NOMO-1 treated with dmso at 0.1 percent for 144 hours (cell line): ENCODE measurements around the gene PPP2R5C.

ENCODE experiments used
- DNase-seq: peaks from one replicate; lab custom pipeline; 2025; ENCODE audit not compliant: unreplicated experiment; lab: John Stamatoyannopoulos, UW

Gene PPP2R5C

DNA sequence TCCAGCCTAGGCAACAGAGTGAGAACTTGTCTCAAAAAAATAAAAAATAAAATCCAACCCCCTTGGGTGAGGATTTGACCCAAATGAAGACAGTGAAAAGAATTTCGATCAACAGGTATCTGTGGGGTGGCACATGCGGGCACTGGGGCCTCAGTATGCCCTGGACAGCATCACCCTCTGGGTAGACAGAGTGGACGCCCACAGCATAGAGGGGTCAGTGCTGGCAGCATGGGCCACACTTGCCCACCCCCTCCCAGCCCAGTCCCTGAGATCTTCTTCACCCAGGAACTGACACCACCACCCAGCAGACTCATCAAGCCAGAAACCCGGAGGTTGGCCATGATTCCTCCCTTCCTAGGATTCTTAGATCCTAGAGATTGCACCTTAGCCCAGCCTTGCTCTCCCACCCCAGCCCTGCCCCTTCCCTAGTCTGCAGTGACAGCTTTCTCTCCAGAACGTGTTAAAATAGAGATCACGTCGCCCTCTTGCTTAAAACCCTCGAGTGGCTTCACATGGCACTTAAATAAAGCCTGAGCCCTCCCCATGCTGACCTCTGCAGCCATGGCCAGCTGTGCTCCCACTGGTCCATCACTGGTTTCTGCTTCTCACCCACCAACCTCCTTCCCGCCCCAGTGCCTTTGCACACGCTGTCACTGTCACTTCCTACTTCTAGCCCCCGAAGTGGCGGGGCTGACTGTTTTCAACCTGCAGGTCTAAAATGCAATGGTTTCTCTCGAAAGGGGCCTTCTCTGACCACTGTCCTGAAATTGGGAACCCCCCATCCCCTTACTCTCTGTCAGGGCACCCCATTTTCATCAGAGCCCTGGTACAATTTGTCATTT lies 176.6 kb downstream of the PPP2R5C start:
- DNase-seq, result no peak

DNA sequence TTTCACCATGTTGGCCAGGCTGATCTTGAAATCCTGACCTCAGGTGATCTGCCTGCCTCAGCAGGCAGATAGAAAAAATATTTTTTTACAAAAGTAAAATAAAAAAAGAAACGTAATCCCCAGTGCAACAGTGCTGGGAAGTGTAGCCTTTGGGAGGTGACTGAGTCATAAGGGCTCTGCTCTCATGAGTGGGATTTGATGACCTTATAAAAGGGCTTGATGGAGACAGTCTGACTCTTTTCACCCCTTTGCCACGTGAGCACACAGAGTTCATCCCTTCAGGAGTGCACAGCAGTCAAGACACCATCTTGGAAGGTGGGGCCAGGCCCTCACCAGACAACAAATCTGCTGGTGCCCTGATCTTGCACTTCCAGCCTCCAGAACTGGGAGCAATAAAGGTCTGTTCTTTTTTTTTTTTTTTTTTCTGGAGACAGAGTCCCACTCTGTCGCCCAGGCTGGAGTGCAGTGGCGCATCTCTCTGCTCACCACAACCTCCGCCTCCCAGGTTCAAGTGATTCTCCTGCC lies 178.2 kb downstream of the PPP2R5C start:
- no peak for DNase-seq

GRCh38 chr14:101944451-101944850 lies 182.9 kb downstream of the PPP2R5C start:
- DNase-seq, result no peak

- no peak for DNase-seq
Measured at GRCh38 chr14:101945171-101945570, 183.7 kb downstream of the PPP2R5C start.

- no peak for DNase-seq
Measured at GRCh38 chr14:101947577-101947903, 186.0 kb downstream of the PPP2R5C start.

DNA sequence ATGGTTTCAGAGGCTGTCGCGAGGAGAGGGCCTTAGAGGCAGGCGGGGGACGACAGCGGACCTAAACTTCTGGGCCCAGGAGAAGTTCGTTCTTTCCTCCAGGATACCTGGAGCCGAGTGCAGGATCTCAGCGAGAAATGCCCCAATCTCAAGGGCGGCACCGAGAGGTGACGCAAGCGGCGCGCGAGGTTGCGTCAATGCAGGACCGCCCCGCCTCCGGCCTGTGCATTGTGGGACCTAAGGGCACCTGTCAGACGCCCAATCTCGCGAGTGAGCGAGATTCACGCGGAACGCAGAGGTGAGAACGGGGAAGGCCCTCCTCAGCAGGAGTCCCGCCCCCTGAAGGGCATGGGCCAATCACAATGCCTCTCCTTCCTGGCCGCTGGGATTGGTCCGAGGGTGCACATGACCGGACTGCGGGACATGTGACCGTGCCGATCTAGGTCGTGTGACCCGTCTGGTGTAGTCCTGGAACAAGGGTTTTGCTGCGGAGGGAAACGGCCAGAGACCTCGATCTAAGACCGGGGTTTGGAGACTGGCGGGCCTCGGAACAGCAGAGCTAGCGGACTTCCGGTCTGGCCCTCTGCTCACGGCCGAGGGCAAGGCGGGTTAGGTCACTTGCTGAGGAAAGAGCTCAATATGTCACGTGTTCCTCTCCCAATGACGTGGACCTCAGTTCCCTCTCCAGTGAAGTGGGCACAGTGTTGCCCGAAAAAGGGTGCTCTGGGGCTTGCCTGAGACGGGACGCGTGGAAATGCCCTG lies 186.6 kb downstream of the PPP2R5C start:
- DNase-seq, result peak; percentile 99

DNA sequence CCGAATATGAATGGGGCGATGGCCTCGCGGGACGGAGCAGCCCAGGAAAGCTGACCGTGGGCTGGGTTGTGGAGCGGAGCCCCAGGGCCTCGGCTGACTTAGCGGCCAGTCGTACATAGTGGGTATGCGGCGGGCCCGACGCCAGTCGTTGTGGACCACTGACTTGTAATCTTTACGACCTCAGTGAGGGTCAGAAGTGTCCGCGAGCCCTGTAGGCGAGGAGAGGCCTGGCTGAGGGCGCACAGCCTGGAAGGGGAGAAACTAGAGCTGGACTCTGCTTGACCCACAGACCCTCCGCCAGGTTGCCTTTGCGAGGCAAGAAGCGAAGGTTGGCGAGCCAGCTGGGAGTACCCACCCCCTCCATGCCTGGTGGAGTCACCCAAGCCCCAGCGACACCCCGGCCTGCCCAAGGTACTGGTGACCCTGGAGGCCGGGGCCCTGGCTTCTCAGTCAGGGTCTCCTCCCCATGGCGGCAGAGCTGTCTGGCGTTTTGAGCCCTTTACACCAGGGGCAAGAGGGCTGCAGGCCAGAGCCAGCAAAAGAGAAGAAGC lies 187.2 kb downstream of the PPP2R5C start:
- no peak for DNase-seq

DNA sequence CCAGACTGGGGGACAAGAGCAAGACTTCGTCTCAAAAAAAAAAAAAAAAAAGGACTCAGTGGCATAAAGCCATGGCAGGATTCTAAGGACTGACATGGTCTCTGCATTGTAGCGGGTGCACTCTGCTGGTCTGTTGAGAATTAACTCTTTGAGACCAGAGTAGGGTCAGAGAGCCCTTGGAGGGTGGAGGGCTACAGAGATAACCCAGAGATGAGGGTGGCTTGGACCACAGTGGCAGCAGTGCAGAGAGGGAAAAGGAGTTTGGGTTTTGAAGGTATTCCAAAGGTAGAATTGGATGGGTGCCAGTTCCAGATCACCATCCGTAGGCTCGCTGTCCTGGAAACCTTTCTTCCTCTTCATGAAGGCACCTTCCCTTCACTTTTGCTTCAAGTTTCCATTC lies 188.6 kb downstream of the PPP2R5C start:
- no peak for DNase-seq

DNA sequence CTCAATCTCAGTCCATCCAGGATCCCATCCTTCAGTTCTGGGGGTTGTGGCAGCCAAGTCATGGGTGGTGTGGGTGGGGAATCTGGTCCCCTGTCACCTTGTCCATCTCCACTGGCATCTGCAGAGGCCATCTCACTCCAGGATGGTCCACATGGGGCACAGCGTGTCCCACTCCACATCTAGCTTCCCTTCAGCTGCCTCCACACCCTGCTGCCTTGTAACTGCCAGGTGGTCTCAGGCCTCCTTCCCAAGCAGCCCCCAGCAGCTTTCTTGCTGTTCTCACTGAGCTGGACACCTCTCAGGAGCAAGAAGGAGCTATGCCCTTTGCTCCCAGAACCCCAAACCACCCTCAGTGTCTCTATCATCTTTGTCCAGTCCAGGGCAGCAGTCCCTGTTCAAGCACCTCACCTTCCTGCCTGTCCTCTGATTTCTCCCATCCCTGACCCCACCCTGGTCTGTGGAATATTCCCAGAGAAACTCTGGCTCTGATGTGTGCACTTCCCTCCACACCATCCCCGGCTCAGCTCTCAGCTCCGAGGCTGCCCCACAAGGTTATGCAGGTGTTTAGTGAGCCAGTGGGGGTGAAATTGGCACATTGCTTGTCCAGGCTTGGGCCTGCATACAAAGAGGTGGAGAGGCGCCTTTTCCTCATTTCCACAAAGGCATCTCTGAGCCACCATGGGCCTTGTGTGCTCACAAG lies 189.2 kb downstream of the PPP2R5C start:
- no peak for DNase-seq

DNA sequence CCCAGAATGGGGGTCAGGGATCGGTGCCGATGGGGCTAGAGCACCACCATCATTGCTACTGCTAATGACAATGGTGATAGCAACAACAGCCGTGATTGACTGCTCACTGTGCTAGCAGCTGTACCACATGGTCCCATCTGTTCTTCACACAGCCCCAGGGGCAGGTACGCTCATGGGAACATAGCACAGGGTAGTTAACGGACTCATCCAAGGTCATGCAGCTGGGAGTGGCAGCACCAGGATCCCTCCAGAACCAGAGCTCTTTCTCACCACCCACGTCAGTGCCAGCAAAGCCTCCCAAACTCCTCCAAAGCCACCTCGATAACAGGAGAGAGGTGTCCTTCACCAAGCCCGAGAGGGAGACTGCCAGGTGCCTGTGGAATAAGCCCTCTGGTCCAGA lies 191.6 kb downstream of the PPP2R5C start:
- no peak for DNase-seq

GRCh38 chr14:101954501-101954900 lies 193.0 kb downstream of the PPP2R5C start:
- no peak for DNase-seq

GRCh38 chr14:101955695-101956161 lies 194.2 kb downstream of the PPP2R5C start:
- no peak for DNase-seq

DNA sequence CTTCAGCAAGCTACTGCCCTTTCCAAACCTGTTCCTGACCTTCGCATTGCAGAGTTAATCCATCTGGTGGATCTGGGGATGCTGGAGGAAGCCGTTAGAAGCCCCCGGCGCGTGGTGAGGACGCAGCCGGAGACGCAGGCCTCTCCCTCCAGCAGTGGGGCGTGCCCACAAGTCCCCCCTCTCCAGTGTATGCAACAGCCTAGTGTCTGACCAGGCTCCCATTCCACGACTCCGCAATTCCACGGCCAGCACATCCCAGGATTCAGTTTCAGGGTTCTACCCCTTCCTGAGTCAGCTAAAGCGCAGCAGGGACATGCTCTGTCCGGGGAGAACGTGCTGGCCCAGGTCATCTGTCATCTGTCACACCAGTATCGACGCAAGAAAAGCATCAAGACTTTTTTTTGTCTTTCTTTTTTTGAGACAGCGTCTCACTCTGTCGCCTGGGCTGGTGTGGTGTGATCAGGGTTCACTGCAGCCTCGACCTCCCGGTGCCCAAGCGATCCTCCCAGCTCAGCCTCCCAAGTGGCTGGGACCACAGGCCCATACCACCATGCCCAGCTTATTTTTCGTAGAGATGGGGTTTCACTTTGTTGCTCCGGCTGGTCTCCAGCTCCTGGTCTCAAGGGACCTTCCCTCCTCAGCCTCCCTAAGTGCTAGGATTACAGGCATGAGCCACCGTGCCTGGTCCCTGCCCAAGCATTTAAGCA lies 194.8 kb downstream of the PPP2R5C start:
- DNase-seq, result no peak

- DNase-seq, result no peak
Measured at GRCh38 chr14:101957406-101958234, 196.1 kb downstream of the PPP2R5C start.

DNA sequence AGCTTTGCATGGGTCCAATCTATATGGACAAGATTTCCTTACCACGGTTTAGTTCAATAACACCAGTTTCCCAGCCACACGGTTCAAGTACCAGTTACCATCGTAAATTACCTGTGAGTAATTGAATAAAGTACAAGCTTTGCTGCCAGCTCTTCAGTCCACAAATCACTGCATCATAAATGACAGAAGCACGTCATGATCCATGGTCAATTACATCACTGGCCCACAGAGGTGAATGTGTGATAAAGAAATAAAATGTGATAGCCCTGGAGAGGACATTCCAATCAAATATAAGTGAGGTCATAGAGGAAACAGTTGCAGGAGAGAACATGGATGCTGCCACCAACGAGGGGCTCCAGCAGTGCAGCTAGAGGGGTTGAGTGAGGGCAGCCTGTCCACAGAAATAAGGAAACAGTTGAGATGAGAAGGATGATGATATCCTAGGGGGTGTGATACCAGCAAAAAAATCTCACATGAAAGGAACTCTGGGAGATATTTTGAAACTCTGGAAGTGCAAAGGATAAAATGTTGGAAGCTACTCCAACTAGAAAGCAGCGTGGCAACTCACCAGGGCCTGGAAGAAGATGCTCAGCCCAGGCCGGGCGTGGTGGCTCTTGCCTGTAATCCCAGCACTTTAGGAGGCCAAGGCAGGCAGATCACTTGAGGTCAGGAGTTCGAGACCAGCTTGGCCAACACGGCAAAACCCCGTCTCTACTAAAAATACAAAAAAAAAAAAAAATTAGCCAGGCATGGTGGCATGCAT lies 197.1 kb downstream of the PPP2R5C start:
- no peak for DNase-seq

GRCh38 chr14:101959277-101959676 lies 197.8 kb downstream of the PPP2R5C start:
- DNase-seq, result no peak

- peak; percentile 18 for DNase-seq
Measured at GRCh38 chr14:101960225-101960624, 198.7 kb downstream of the PPP2R5C start.

GRCh38 chr14:101961011-101961721 lies 199.7 kb downstream of the PPP2R5C start:
- peak; percentile 79 for DNase-seq
